NOMO-1 treated with dmso at 0.1 percent for 144 hours (cell line): ENCODE results near the gene PLIN4.

ENCODE experiments used
- DNase-seq: peaks from one replicate; lab custom pipeline; 2025; ENCODE audit not compliant: unreplicated experiment; lab: John Stamatoyannopoulos, UW

Gene PLIN4

DNA sequence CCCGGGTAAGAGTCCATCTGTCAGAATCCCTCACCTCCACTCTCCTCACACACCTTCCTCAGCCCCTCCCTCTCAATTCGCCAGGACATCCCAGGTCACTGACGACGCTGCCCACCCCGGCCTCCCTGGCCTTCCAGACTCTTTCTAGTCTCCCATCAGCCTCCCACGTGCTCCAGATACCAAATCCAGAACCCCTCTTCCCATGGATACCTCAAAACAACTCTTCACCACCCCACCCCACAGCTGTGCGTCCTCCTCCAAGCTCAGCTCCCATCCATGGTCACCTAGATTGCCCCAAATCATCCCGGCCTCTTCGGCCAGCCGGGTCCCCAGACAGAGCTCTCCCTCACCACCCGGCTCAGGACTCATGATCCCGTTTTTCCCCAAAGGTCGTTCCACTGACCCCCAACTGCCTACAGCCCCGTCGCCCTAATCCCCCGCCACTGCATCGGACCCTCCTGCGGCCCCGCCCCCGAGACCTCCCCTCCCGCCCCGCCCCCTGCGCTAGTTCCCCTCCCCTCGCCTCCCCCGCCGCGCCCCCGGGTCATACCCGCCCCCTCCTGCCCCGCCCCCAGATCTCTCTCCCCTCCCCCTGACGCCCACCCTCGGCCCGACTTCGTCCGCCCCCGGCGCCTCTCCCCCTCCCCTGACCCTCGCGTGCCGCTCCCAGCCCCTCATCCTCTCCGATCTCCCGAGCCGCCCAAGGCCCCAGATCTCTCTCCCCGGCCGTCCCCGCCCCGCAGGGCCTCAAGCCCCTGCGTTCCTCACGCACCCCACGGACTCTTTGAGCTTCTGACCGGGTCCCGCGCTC is 61.2 kb downstream of the PLIN4 start:
- DNase-seq = no peak

GRCh38 chr19:4456476-4456842 is 61.8 kb downstream of the PLIN4 start:
- peak; percentile 45 for DNase-seq

GRCh38 chr19:4455719-4456475 is 62.4 kb downstream of the PLIN4 start:
- DNase-seq = no peak

- no peak for DNase-seq
These were observed 63.3 kb downstream of the PLIN4 start for GRCh38 chr19:4454747-4455718.

DNA sequence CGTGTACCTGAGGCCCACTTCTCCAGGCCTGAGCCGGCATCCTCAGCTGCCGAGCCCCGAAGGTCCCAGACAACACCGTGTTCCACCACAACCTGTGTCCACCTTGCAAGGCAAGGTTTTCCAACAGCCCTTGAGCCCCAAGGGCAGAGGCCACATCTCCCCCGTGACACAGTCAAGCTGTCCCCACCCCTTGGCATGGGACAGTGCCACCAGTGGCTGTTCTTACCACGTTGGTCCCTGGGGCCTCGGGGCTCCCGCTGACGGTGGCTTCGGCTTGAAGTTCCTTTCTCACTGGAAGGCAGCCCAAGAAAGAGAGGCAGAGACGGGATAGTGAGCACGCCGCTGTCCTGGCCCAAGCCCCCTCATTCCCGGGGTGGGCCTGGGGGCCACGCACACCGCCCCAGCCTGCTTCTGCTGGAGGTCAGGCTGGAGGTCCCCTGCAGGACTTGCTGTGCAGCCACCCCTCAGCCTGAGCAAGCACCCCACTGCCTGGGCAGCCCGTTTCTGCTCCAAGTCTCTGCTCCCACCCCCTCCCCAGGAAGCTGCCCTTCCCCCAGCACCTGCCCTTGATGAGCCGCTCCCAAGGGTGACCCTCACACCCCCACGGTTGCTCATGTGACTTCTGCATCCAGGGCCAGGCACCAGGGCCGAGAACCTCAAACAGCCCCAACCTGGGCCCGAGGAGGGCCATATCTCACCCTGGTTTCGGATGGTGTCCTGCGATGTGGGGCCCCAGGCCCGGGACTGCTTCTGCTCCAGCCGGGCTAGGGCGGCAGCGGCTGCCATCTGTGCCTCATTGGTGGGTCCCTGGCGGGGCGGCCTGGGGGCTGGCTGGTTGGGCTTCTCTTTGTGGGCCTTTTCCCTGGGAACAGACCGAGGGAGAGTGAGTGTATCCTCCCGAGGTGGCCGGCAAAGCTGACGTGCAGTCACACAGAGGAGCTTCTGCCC is 64.8 kb downstream of the PLIN4 start:
- no peak for DNase-seq

GRCh38 chr19:4452230-4452990 is 65.9 kb downstream of the PLIN4 start:
- DNase-seq = no peak
